GM21529 (cell line): ENCODE measurements around the gene LRP2.

Experiments
- ATAC-seq: cut with Tn5 transposase; IDR thresholded peaks from one replicate; pipeline ENCODE4 v1.9.1; 2021; ENCODE audit not compliant: unreplicated experiment

Gene LRP2

DNA sequence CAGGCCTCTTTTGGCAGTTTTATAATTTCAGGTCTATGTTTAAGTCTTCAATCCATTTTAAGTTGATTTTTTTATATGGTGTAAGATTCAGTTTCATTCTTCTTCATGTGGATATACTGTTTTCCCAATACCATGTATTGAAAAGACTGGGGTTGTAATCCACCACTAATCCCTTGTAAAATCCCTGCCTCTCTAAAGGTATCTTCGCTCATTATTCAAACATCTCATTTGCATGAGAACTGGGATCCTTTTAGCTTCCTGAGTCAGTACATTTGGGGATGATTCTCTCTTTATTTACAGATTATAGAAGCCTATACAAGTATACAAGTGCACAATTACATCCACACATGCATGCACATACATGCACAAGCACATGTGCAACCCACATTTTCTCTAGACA, 267.7 kb downstream of the LRP2 start:
- no peak for ATAC-seq

GRCh38 chr2:169093535-169093934, 268.8 kb downstream of the LRP2 start:
- no peak for ATAC-seq

GRCh38 chr2:169091761-169092519, 270.4 kb downstream of the LRP2 start:
- no peak for ATAC-seq

GRCh38 chr2:169091256-169091655, 271.1 kb downstream of the LRP2 start:
- ATAC-seq, result no peak

- no peak for ATAC-seq
Observed at GRCh38 chr2:169090133-169090820, 272.1 kb downstream of the LRP2 start.

DNA sequence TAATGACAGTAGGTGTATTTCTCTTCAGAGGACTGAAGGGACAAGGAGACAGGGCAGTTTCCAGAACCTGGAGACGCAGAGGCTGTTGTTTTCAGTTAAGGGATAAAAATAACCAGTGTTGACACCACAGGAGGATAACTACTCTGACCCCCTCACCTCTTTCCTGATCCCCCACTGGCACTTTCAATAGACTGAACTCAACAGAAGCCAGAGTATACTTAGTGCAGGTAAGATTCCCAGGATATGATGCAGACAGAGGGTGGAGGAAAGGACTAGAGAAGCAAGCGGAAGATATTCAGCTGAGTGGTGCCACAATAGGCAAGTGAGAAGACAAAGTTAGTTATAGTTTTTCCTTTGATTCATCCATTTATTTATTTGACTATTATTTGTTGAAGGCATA, 273.2 kb downstream of the LRP2 start:
- ATAC-seq, result no peak

- ATAC-seq, result no peak
Observed at GRCh38 chr2:169087757-169088379, 274.5 kb downstream of the LRP2 start.

DNA sequence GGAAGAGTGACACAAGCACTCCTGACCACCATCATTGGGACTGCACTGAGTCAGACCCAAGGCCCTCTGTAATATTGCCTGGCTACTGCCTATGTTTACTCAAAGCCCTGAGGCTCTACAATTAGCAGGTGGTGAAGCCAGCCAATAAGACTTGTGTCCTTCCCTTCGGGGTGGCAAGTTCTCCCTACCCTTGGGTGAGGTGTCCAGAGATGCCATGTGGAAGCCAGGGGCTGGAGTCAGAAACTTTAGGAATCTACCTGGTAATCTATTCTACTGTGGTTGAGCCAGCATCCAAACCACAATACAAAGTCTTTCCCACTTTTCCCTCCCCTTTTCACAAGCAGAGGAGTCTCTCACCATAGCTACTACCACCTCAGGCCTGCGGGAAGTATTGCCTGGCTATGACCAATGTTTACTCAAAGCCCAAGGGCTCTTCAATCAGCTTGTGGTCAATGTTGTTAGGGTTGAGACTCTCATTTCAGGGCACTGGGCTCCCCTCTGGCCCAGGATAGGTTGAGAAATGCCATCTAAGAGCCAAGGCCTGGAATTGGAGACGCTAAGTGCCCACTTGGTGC, 275.4 kb downstream of the LRP2 start:
- ATAC-seq, result no peak

- ATAC-seq, result peak; percentile 65
Observed at GRCh38 chr2:169082995-169083394, 279.3 kb downstream of the LRP2 start.

GRCh38 chr2:169081551-169081950, 280.8 kb downstream of the LRP2 start:
- no peak for ATAC-seq

DNA sequence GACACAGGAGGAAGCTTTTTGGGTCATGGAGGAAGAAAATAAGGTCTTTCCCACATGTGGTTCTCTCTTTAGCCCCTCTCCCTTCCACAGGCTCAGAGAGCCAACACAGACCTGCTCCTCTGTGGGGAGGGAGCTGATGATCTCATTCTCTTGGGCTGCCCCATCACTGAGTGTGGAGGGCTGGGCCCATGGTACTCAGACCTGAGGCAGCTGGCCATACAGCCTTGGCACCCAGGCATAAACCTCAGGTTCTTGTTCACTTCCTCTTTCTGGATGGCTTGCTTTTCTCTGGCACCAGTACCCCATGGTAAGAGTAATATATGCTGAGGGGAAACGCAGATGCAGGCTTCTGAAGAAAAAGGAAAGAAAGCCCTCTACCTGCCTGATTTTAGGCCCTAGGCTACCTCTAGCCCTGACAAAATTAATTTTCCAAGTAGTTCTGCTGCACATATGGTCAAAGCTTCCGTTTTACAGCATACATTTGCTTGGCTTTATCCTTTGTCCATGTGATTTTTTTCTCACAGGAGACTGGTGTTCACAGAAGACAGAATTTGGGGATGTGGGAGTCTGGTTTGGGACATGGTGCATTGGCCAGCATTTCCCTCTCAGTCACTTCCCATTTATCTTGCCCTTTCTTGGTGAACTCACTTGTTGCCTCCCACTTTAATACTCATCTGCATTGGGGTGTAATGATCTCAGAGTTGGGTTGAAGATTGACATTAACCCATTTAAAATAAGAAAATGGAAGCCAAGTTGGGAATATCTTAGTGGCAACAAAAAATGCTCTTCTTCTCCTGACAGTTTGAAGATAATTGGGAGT, 281.9 kb downstream of the LRP2 start:
- peak; percentile 76 for ATAC-seq

- no peak for ATAC-seq
Observed at GRCh38 chr2:169077674-169078240, 284.6 kb downstream of the LRP2 start.
